GM19025 (cell line): ENCODE data around the gene USP3.

Source experiments
- ATAC-seq: cut with Tn5 transposase; IDR thresholded peaks from one replicate; pipeline ENCODE4 v1.9.1; 2021; ENCODE audit warnings: mild to moderate bottlenecking, low read depth, moderate library complexity; ENCODE audit not compliant: unreplicated experiment

Gene USP3

GRCh38 chr15:63495343-63495742, 9.1 kb upstream of the USP3 start:
- no peak for ATAC-seq

DNA sequence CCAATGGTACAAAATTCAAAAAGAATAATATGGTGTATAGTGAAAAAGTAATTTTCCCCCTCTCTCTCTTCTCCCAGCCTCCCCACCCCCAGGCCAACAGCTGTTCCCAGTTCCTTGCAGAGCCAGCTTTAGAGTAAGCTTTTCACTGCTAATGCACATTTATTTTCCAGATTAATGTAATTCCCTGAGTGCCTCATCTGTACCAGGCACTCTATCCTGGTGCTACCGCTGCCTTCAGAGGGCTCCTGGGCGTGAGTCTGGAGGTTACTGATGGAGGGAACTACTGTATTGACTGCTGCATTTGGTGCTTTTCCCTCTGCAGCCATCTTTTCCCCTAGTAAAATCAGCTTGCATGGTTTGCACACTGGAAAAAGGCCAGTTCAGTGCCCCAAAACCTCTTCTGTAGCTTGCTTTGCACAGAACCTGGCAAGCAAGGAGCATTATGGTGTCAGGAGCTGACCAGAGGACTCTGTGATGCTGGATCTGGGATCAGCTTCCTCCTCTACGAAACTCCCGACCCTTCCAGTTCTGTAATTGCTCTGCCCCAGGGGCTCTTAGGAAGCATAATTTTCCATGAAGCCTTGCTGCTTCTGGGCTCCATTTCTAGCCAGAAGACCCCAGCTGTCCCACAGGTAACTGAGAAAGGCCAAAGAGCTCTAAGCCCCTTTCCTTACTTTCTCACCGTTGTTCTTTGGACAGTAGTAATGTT, 8.5 kb upstream of the USP3 start:
- no peak for ATAC-seq

- no peak for ATAC-seq
Measured at GRCh38 chr15:63497642-63498467, 6.5 kb upstream of the USP3 start.

DNA sequence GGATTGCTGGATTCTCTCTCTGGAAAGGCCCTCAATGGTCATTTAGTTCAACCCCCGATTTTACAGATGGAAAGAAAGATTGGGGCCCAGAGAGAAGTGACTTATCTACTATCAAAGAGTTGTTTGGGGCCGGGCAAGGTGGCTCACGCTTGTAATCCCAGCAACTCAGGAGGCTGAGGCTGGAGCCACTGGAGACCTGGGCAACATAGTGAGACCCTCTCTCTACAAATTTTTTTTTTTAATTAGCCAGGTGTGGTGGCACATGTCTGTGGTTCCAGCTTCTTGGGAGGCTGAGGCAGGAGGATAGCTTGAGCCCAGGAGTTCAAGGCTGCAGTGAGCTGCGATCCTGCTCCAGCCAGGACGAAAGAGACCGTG, 5.2 kb upstream of the USP3 start:
- no peak for ATAC-seq

- no peak for ATAC-seq
Measured at GRCh38 chr15:63499611-63500010, 4.8 kb upstream of the USP3 start.

- ATAC-seq: no peak
Measured at GRCh38 chr15:63500265-63501250, 3.8 kb upstream of the USP3 start.

DNA sequence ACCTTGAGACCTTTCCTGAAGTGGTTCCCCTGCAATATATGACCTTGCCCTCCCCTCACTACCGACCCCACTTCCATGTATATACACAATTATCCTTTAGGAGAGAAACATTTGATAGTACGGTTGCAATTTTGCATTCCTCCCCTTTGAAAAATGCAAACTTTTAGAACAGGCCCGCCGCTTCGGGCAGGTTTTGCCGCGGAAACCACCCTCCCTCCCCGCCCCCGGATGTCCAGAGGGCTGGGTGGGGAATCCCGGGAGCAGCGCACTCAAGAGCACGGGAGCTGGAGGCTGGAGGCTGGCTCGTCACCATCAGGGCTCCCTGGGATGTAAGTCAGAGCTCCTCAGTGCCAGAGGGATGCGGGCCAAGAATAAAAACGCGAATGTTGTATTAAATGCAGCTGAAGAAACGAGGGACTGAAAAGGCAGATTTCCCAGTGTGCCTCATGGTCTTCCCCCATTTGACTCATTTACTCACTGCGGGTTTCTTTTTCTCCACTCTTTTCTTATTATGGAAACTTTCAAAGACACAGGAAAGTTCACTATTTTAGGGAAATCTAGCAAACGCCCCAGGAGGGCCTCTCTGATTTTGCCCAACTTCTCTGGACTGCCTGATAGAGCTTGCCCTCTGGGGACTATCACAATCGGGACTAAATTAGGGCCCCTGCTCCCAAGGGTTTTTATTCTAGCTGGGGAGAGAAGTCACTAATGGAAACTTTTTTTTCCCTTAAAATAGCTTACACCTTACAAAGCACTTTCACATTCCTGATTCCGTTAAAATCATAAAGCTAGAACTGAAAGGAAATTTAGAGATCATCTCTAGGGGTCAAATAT, 2.9 kb upstream of the USP3 start:
- no peak for ATAC-seq

- no peak for ATAC-seq
Measured at GRCh38 chr15:63502137-63502766, 2.1 kb upstream of the USP3 start.

DNA sequence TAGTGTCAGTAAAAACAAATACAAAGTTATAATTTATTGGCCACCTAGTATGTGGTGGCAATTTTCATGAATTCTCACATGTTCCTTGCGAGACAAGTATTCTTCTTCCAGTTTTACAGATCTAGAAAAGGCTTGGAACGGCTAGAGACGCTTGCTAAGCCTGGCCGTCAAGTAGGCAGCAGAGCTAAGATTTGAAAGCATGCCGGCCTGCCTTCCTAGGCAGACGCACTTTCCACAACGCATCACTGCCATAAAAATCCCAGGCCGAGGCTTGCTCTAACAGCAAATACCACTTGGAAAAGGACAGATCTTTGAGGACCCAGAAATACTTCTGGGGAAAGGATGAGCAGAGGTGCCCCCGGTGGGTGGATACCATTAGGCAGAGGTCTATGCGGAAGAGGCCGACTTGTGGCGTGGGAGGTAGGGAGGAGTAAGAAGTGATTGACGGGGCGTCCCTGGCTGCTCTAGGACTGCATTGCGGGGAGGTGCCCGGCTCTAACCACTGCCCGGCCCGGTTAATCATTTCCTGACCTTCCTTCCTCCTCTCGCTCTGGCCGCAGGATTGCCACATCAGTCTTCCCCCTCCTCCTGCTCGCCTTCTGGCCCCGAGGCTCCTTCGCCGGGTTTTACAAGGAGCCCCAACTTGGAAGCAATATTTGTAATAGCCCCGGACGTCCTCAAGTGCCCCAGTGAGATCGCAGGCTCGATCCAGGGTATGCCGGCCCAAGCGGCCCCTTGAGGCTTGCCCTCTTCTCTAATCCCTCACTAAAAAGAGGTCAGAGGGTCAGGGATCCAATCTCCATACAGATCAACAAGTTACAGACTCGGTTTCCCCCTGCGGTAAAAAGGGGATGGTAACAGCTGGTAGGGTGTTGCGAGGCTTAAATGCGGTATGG, 1.3 kb upstream of the USP3 start:
- peak; percentile 41 for ATAC-seq

- ATAC-seq: peak; percentile 11
Measured at GRCh38 chr15:63503739-63504246, 600 bp upstream of the USP3 start.

- peak; percentile 8 for ATAC-seq
Measured at GRCh38 chr15:63504979-63505841, 817 bp downstream of the USP3 start.

- ATAC-seq: no peak
Measured at GRCh38 chr15:63505842-63506222, 1.4 kb downstream of the USP3 start.

- ATAC-seq: no peak
Measured at GRCh38 chr15:63506537-63507035, 2.2 kb downstream of the USP3 start.

DNA sequence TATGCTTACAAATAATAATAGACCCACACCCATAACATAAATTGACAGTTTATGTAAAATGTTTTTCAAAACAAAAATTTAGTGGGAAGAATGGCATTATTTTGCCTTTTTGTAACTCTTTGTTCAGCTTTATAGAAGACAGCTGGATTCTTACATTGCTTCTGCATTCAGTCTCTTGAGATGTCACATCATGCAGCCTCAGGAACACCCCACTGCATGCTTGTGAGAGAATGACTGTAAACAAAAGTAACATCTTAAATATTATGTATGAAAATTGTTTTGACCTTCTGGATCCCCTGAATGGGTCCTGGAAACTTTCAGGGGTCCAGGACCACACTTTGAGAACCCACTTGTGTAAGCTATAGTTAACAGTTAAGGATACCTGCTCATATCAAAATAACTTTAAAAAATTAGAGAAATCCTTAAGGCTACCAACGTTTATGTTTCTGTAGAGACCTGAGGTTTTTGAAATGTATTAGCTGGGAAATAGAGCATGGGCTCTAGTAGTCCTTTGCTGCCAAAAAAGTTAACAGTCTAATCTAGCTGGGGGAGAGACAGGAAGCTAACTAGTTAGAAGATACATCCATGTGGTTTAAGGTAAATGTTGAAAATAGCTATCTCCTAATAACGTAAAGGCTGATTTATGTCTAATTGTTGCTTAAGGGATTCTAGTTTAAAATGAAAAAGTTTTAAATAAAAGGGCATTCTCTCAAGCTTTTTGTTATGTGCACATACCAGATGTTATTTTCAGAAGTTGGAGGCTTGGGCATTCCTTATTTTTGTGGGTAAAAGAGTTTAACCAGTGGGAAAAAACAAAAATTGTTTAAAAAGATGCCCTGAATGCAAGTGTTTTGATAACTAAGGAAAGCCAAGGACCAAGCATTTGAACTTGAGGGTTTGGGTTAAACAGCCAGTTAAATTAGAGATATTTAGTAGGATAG, 3.8 kb downstream of the USP3 start:
- ATAC-seq: no peak

GRCh38 chr15:63509056-63509954, 4.9 kb downstream of the USP3 start:
- no peak for ATAC-seq
